Activated CD8-positive, alpha-beta T cell treated with anti-CD3 and anti-CD28 coated beads for 36 hours (primary cell): ENCODE data around the gene DSEL. TPM values are rescaled to one million over a fixed set of nuclear protein-coding genes. Genes with fewer than 3 reads are reported as not detected.

ENCODE experiments used
- ATAC-seq: fragments of 200-7000 bp; cut with Tn5 transposase; one replicate; pipeline ENCODE4 v1.10.0; 2021; ENCODE audit warnings: mild to moderate bottlenecking, moderate library complexity
- CTCF ChIA-PET: fragments of 350-600 bp; sonication (Branson Sonifier 250); formaldehyde crosslinking; loops from one replicate; lab custom pipeline; 2021; ENCODE audit warnings: antibody characterized with exemption; lab: Charles Lee
- POLR2A ChIA-PET: fragments of 350-600 bp; sonication (Branson Sonifier 250); formaldehyde crosslinking; loops from one replicate; lab custom pipeline; 2021; ENCODE audit warnings: antibody characterized with exemption; lab: Charles Lee
- DNase-seq: peaks from one replicate; pipeline ENCODE4 v3.0.0-alpha.2; 2020
- H3K27ac Mint-ChIP-seq: one replicate; pipeline ENCODE4 v1.8.0; 2021; ENCODE audit warnings: mild to moderate bottlenecking, mixed read lengths
- H3K27me3 Mint-ChIP-seq: one replicate; pipeline ENCODE4 v1.8.0; 2021; ENCODE audit warnings: mixed read lengths
- H3K36me3 Mint-ChIP-seq: one replicate; pipeline ENCODE4 v1.8.0; 2021; ENCODE audit warnings: low read depth, mixed read lengths
- H3K4me1 Mint-ChIP-seq: one replicate; pipeline ENCODE4 v1.8.0; 2021; ENCODE audit warnings: low read depth, mixed read lengths
- H3K4me3 Mint-ChIP-seq: one replicate; pipeline ENCODE4 v1.8.0; 2021; ENCODE audit warnings: mild to moderate bottlenecking, moderate library complexity, mixed read lengths
- H3K9me3 Mint-ChIP-seq: one replicate; pipeline ENCODE4 v1.8.0; 2021; ENCODE audit warnings: mixed read lengths
- CTCF ChIP-seq: fragments of 200-600 bp; IDR thresholded peaks from one replicate; pipeline ENCODE4 v1.8.0; 2022; ENCODE audit warnings: antibody characterized with exemption, mild to moderate bottlenecking
- intact Hi-C: fragments of 100-400 bp; cut with micrococcal nuclease; formaldehyde crosslinking; loops from one replicate; pipeline ENCODE4 v1.10.0; 2022
- total RNA-seq, 2 experiments: library from RNA; stranded (reverse); gene quantifications; one replicate each; pipeline ENCODE4 v1.2.3, GENCODE V29; 2021

DSEL gene
- total RNA-seq, 2 experiments from 2014 or later: 0.09 to 0.13 TPM

- no peak for TF ChIP-seq CTCF
- H3K27ac Mint-ChIP-seq: no peak overlapping the region
- H3K4me1 Mint-ChIP-seq: no peaks in the 10 kb centered on the region
- intact Hi-C loops: no loop called here
- POLR2A ChIA-PET: no interaction called here
- H3K4me3 Mint-ChIP-seq: no peak overlapping the region
- ATAC-seq: no peak
- H3K27me3 Mint-ChIP-seq: peaks cover 1% of the 10 kb centered on the region
- no peaks in the 10 kb centered on the region for H3K9me3 Mint-ChIP-seq
- H3K36me3 Mint-ChIP-seq: no peaks in the 10 kb centered on the region
- DNase-seq: no peak
- CTCF ChIA-PET: no interaction called here
These were observed 30.9 kb downstream of the DSEL start for GRCh38 chr18:67485655-67486054.

- intact Hi-C loops: no loop called here
- ChIA-PET CTCF (no interaction called here), POLR2A (no interaction called here)
- no peak for ATAC-seq
- Mint-ChIP-seq H3K4me3 (no peak overlapping the region), H3K9me3 (no peaks in the 10 kb centered on the region), H3K4me1 (no peaks in the 10 kb centered on the region), H3K27me3 (peaks cover 1% of the 10 kb centered on the region), H3K27ac (no peak overlapping the region), H3K36me3 (no peaks in the 10 kb centered on the region)
- no peak for TF ChIP-seq CTCF
- DNase-seq: no peak
These were observed 32.1 kb downstream of the DSEL start for GRCh38 chr18:67484458-67484857.

GRCh38 chr18:67483952-67484351, 32.6 kb downstream of the DSEL start:
- DNase-seq: no peak
- H3K27ac Mint-ChIP-seq: no peak overlapping the region
- CTCF ChIA-PET: no interaction called here
- ATAC-seq: no peak
- intact Hi-C loops: no loop called here
- TF ChIP-seq CTCF: no peak
- H3K36me3 Mint-ChIP-seq: no peaks in the 10 kb centered on the region
- no peak overlapping the region for H3K4me3 Mint-ChIP-seq
- H3K9me3 Mint-ChIP-seq: no peaks in the 10 kb centered on the region
- no peaks in the 10 kb centered on the region for H3K4me1 Mint-ChIP-seq
- POLR2A ChIA-PET: no interaction called here
- H3K27me3 Mint-ChIP-seq: peaks cover 1% of the 10 kb centered on the region

DNA sequence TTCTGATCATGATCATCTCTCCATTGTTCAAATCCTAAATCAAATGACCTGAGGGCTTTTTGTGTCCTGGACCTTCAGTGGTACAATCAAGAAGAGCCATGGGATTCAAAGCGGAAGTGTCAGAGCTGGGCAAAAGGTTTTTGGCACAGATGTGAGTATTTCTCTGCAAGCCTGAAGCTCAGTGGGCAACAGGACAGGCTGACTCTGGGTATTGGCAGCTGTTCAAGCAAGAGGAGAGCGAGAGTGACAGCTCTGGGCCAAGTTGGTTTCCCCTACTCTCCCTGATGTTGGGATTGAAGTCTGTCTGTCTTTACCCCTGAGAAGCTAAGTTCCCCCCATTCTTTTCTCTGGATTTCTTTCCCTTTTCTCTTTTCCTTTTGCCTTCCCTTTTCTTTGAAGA, 33.3 kb downstream of the DSEL start:
- H3K36me3 Mint-ChIP-seq: no peaks in the 10 kb centered on the region
- POLR2A ChIA-PET: no interaction called here
- no peaks in the 10 kb centered on the region for H3K4me1 Mint-ChIP-seq
- no peak for ATAC-seq
- no peak overlapping the region for H3K27ac Mint-ChIP-seq
- peaks cover 3% of the 10 kb centered on the region for H3K27me3 Mint-ChIP-seq
- intact Hi-C loops: no loop called here
- CTCF ChIA-PET: no interaction called here
- no peak for TF ChIP-seq CTCF
- no peaks in the 10 kb centered on the region for H3K9me3 Mint-ChIP-seq
- H3K4me3 Mint-ChIP-seq: no peak overlapping the region
- no peak for DNase-seq

- intact Hi-C loops: no loop called here
- POLR2A ChIA-PET: no interaction called here
- DNase-seq (no peak), ATAC-seq (no peak)
- no peaks in the 10 kb centered on the region for H3K36me3 Mint-ChIP-seq
- TF ChIP-seq CTCF: no peak
- H3K27me3 Mint-ChIP-seq: peaks cover 1% of the 10 kb centered on the region
- H3K4me3 Mint-ChIP-seq: no peak overlapping the region
- no peaks in the 10 kb centered on the region for H3K9me3 Mint-ChIP-seq
- H3K27ac Mint-ChIP-seq: no peak overlapping the region
- CTCF ChIA-PET: no interaction called here
- no peaks in the 10 kb centered on the region for H3K4me1 Mint-ChIP-seq
These were observed 38.3 kb downstream of the DSEL start for GRCh38 chr18:67478249-67478648.
